Rectal smooth muscle tissue (tissue), 1 donor: ENCODE measurements around the gene NSUN7.

ENCODE experiments used
- H3K27ac ChIP-seq: one replicate; pipeline ENCODE4 v1.7.0; 2013; ENCODE audit warnings: low read depth, low read length, inconsistent platforms
- H3K27me3 ChIP-seq: one replicate; pipeline ENCODE4 v1.7.0; 2013; ENCODE audit warnings: low read length; ENCODE audit not compliant: control insufficient read depth, insufficient read depth
- H3K36me3 ChIP-seq: one replicate; pipeline ENCODE4 v1.7.0; 2013; ENCODE audit warnings: low read length; ENCODE audit not compliant: control insufficient read depth, insufficient read depth
- H3K4me1 ChIP-seq: one replicate; pipeline ENCODE4 v1.7.0; 2013; ENCODE audit warnings: low read length; ENCODE audit not compliant: control insufficient read depth, insufficient read depth
- H3K4me3 ChIP-seq: one replicate; pipeline ENCODE4 v1.7.0; 2013; ENCODE audit warnings: low read length
- H3K9ac ChIP-seq: one replicate; pipeline ENCODE4 v1.7.0; 2013; ENCODE audit warnings: low read length

Gene NSUN7

DNA sequence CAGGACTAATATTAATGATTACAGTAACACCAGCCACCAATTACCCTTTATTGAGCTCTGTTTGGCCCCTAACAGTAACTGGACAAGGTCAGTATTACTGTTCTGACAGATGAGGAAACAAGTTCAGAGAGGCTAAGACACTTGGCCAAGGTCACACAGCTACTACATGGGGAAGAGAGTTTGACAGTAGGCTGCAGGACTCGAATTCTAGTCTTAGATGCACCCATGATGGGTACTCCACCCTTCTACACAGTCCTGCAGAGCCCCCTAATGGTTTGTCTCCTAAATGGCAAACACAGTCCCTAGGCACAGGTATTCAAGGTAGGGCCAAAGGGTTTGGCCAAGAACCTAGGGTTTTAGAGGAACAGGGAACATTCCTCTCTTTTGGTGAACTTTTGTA lies 93.9 kb downstream of the NSUN7 start:
- no peaks in the 10 kb centered on the region for H3K36me3 ChIP-seq
- H3K27me3 ChIP-seq = no peaks in the 10 kb centered on the region
- H3K9ac ChIP-seq = no peak overlapping the region
- H3K27ac ChIP-seq = no peak overlapping the region
- no peak overlapping the region for H3K4me3 ChIP-seq
- H3K4me1 ChIP-seq = no peaks in the 10 kb centered on the region

DNA sequence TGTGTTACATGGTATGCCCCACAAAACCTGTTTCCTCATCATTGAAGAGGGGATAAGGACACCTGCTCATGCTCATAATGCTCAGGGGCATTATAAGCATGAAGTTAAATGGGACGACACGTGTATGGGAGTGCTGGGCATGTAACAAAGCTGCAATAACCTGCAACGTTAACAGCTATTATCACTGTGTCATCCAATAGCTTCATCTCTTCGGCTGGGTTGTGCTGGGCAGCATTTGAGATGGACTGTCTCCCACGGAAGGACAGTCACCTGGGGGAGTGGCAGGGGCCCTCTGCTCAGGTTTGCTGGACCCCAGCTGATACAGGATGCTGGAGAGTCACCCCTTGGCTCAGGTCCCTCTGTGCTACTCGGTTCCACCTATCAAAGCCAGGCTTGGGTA lies 94.5 kb downstream of the NSUN7 start:
- H3K4me3 ChIP-seq = no peak overlapping the region
- H3K36me3 ChIP-seq = no peaks in the 10 kb centered on the region
- H3K9ac ChIP-seq = no peak overlapping the region
- H3K27ac ChIP-seq = no peak overlapping the region
- H3K27me3 ChIP-seq = no peaks in the 10 kb centered on the region
- no peaks in the 10 kb centered on the region for H3K4me1 ChIP-seq

DNA sequence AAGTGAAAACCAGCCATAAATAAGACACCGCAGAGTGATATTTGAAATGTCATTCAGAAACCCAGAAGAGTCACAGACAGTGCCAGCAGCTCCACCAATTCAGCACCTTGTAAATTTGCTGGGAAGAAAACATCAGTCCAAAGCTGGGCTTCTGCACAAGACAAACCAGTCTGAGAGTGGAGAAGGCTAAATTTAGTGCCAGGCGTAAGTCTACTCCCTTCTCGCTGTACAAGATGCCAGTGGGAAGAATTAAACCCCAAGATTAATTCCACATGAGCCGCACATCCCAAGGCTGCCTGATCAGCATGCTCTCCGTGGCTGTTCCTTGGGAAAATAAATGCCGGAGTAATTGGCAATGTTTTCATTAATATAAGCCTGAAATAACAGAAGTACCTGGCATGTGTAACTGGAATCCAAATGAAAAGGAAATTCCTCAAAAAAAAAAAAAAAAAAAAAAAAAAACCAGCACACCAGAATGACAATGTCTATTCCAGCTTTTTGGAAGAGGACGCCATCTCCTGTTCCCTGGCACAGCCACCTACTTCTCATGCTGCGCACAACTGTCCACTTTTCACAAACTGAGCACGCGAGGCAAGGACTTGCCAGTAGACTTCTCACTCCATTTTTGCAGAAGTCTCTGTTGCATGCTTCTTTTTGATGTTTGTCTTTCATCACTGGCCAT lies 95.5 kb downstream of the NSUN7 start:
- Histone ChIP-seq H3K36me3 (no peaks in the 10 kb centered on the region), H3K9ac (no peak overlapping the region), H3K4me3 (no peak overlapping the region), H3K27ac (no peak overlapping the region), H3K4me1 (no peaks in the 10 kb centered on the region), H3K27me3 (no peaks in the 10 kb centered on the region)

DNA sequence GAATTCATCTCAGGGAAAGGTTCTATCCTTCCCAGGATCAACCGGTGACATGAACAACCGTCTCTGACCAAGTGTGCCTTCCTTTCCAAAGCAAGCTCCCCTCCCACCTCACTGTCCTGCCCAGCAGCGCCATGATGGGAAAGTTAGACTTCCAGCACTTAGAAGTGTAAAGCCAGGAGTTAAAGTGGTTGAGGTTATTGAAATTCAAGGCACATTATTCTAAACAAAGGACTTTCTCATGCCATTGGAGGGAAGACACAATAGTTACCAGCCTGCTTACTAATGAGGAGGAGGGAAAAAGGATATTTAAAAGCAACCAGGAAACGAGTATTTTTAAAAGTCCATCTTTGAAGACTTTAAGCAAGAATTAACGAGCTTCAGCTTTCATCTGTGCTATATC lies 96.8 kb downstream of the NSUN7 start:
- Histone ChIP-seq H3K4me1 (no peaks in the 10 kb centered on the region), H3K36me3 (no peaks in the 10 kb centered on the region), H3K27ac (no peak overlapping the region), H3K9ac (no peak overlapping the region), H3K4me3 (no peak overlapping the region), H3K27me3 (no peaks in the 10 kb centered on the region)

DNA sequence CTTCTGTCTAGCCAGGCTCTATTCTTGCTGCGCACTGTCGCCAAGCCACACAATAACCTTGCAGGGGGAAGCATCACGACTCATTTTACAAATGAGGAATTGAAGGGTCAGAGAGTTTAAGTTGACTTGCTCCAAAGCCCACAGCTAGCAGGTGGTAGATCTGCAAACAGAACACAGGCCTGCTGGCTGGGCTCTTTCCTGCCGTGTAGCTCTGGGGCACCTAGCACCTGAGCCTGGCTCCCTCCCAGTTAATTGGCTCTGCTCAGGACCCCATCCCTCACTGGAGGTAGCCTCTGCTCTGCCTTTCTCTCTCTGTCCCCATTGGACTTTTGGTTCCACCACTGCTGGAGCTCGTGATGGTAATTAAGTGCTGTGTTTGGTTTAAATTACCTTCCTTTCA lies 98.5 kb downstream of the NSUN7 start:
- Histone ChIP-seq H3K27me3 (no peaks in the 10 kb centered on the region), H3K9ac (no peak overlapping the region), H3K36me3 (no peaks in the 10 kb centered on the region), H3K4me1 (no peaks in the 10 kb centered on the region), H3K4me3 (no peak overlapping the region), H3K27ac (no peak overlapping the region)

DNA sequence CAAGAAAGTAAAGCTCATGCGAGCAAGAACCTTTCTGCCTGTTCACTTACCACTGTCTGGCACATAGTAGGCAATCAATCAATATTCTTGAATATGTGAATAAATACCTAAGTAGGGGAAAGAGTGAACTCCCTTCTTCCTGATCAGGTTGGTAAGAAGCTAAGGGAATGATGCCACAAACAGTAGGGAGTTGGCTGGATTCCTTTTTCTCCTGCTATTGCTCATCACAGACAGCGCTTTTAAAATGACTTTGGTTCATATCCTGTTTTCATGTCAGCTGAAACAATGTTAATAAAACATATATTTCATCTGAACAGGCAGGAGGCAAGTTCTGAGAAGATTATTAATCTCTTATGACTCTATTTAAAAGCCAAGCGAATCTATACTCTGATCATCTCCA lies 99.2 kb downstream of the NSUN7 start:
- Histone ChIP-seq H3K36me3 (no peaks in the 10 kb centered on the region), H3K9ac (no peak overlapping the region), H3K4me3 (no peak overlapping the region), H3K4me1 (no peaks in the 10 kb centered on the region), H3K27ac (no peak overlapping the region), H3K27me3 (no peaks in the 10 kb centered on the region)

DNA sequence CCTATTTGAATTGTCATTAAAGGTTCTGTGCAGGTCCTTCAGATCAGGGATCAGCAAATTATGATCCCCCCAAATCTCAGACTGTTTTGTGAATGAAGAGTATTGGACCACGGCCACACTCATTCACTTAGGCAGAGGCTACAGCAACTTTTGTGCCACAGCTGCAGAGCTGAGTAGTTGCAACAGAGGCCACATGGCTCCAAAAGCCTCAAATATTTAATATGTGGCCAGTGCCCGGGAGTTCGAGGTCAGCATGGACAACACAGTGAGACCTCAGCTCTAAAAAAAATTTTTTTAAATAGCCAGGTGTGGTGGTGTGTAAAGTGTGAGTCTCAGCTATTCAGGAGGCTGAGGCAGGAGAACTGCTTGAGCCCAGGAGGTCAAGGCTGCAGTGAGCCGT lies 100.7 kb downstream of the NSUN7 start:
- Histone ChIP-seq H3K27ac (no peak overlapping the region), H3K9ac (no peak overlapping the region)

DNA sequence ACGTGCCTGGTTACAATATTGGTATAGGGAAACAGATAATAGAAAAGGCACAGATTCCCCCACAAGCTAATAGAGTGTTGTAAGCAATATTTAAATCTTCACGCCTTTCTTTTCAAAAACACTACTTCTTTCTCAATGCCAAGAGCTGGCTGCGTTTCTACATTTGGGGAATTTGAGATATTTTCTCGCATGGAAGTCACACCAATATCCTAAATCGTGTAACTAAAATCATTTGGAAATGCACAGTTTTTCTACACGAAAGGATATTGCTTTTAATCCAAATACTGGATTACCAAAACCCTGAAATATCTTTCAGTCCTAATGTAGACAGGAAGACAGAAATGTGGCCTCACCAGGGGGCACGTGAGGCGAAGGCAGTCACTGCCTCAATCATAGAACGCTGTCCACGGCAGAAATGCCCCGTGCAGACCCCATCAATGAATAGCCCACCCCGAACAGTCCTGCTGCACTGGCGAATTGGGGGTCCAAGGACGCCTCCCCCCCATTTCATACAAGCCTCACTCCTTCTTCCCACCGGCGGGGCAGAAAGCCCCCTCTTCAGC lies 106.6 kb downstream of the NSUN7 start:
- H3K4me1 ChIP-seq = no peaks in the 10 kb centered on the region
- no peak overlapping the region for H3K9ac ChIP-seq
- no peaks in the 10 kb centered on the region for H3K36me3 ChIP-seq
- no peaks in the 10 kb centered on the region for H3K27me3 ChIP-seq
- peak overlapping the region; percentile 63 for H3K4me3 ChIP-seq
- H3K27ac ChIP-seq = no peak overlapping the region

More for the DNA sequence above, 100.7 kb downstream of the NSUN7 start:
- no peak overlapping the region for H3K4me3 ChIP-seq
- no peaks in the 10 kb centered on the region for H3K36me3 ChIP-seq
- H3K4me1 ChIP-seq = no peaks in the 10 kb centered on the region
- H3K27me3 ChIP-seq = no peaks in the 10 kb centered on the region

DNA sequence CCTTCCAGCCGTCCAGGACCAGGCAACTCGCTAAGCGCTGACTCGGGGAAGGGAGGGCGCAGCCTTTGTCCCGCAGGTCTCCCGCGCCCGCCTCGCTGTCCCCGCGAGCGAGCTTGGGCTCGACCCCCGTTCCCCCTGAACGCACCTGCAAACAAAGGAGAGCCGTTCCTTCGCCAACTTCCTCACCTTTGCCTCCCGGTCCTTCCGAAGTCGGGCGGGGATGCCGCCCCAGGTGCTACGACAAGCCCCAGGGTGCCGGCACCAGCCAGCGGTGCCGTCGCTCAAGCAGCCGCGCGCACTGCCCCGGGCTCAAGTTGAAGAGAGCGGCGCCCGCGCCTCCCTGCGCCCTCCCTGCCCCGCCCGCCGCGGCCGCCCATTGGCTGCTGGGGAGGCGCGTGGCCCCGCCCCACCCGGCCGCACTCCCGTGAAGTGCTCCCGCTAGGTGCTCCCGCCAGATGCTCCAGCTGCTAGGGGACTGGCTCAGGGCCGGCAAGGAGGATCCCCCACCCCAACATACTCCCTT lies 107.1 kb downstream of the NSUN7 start:
- no peak overlapping the region for H3K27ac ChIP-seq
- H3K27me3 ChIP-seq = no peaks in the 10 kb centered on the region
- no peak overlapping the region for H3K9ac ChIP-seq
- H3K4me3 ChIP-seq = peak overlapping the region; percentile 63
- H3K4me1 ChIP-seq = no peaks in the 10 kb centered on the region
- no peaks in the 10 kb centered on the region for H3K36me3 ChIP-seq

DNA sequence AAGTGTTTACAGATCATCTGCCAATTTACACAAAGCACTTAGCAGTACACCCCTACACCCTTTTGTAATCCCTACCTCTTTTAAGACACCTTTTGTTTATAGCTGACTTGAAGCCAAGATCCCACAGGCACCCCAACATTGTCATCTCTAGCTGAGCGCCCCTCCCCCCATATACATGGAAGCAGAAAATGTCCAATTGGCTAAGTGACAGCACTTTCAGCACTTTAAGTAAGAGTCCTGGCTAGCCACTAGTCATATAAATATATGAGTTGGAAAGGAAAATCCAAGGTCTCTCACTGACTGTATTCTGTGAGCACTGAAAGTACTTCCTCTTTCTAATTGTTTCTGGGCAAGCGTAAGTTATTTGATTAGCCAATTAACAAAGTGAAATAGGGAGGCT lies 108.2 kb downstream of the NSUN7 start:
- no peak overlapping the region for H3K4me3 ChIP-seq
- H3K9ac ChIP-seq = no peak overlapping the region
- H3K36me3 ChIP-seq = no peaks in the 10 kb centered on the region
- H3K27ac ChIP-seq = no peak overlapping the region
- no peaks in the 10 kb centered on the region for H3K27me3 ChIP-seq
- no peaks in the 10 kb centered on the region for H3K4me1 ChIP-seq

DNA sequence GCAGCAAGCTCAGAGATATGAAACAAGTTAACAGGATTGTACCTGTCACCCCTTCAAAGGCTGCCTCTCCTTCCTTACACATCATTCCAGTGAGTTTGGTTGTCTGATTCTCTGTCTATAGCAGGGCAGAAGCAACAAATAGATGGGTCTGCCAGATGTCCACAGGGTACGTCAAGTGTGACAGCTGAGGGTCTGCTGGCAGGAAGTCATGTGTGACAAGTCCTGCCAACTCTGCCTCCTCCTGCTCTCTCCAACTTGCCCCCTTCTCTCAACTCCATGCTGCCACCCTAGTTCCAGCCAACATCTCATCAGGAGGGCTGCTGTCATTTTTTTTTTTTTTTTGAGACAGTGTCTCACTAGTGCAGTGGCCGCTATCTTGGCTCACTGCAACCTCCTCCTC lies 109.2 kb downstream of the NSUN7 start:
- Histone ChIP-seq H3K4me1 (no peaks in the 10 kb centered on the region), H3K27me3 (no peaks in the 10 kb centered on the region), H3K9ac (no peak overlapping the region), H3K27ac (no peak overlapping the region), H3K36me3 (peaks cover 2% of the 10 kb centered on the region), H3K4me3 (no peak overlapping the region)
